Calu3 (cell line): ENCODE data around the gene SASS6. TPM values are rescaled to one million over a fixed set of nuclear protein-coding genes. Genes with fewer than 3 reads are reported as not detected.

Experiments used
- BruUV-seq: library from RNA; stranded (reverse); fragments of 400-500 nt; replicated peaks from 2 replicates; lab custom pipeline; 2021; lab: Mats Ljungman, UMichigan
- CTCF ChIA-PET: fragments of 300-600 bp; sonication (Branson Sonifier 250); formaldehyde crosslinking; loops from one replicate; lab custom pipeline; 2022; ENCODE audit warnings: antibody characterized with exemption; lab: Charles Lee
- DNase-seq: peaks from one replicate; pipeline ENCODE4 v3.0.0; 2022
- H3K27ac Mint-ChIP-seq: one replicate; pipeline ENCODE4 v1.8.0; 2022; ENCODE audit warnings: mixed read lengths; ENCODE audit not compliant: unreplicated experiment
- H3K27me3 Mint-ChIP-seq: one replicate; pipeline ENCODE4 v1.8.0; 2022; ENCODE audit warnings: mixed read lengths; ENCODE audit not compliant: unreplicated experiment
- H3K36me3 Mint-ChIP-seq: one replicate; pipeline ENCODE4 v1.8.0; 2022; ENCODE audit warnings: mild to moderate bottlenecking, moderate library complexity, mixed read lengths; ENCODE audit not compliant: insufficient read depth, unreplicated experiment
- H3K4me1 Mint-ChIP-seq: one replicate; pipeline ENCODE4 v1.8.0; 2022; ENCODE audit warnings: mild to moderate bottlenecking, low read depth, mixed read lengths; ENCODE audit not compliant: unreplicated experiment
- H3K4me3 Mint-ChIP-seq: one replicate; pipeline ENCODE4 v1.8.0; 2022; ENCODE audit warnings: mild to moderate bottlenecking, low read depth, moderate library complexity, mixed read lengths; ENCODE audit not compliant: unreplicated experiment
- H3K9me3 Mint-ChIP-seq: one replicate; pipeline ENCODE4 v1.8.0; 2022; ENCODE audit warnings: low read depth, mixed read lengths; ENCODE audit not compliant: unreplicated experiment
- CTCF ChIP-seq: fragments of 200-600 bp; IDR thresholded peaks from one replicate; pipeline ENCODE4 v1.8.0; 2022; ENCODE audit warnings: antibody characterized with exemption; ENCODE audit not compliant: unreplicated experiment
- intact Hi-C: fragments of 100-400 bp; cut with micrococcal nuclease; formaldehyde crosslinking; loops from one replicate; pipeline ENCODE4 v1.10.0; 2022; ENCODE audit not compliant: unreplicated experiment
- total RNA-seq: library from RNA; stranded (reverse); gene quantifications from 2 replicates; pipeline ENCODE4 v1.2.3, GENCODE V29; 2022

The SASS6 gene
- total RNA-seq, 1 experiment from 2014 or later = 8.2 TPM

GRCh38 chr1:100152271-100152670 is 19.5 kb upstream of the SASS6 start:
- BruUV-seq = no TSS peak
- DNase-seq = no peak
- Mint-ChIP-seq H3K4me1 (no peaks in the 10 kb centered on the region), H3K27ac (no peak overlapping the region), H3K27me3 (no peaks in the 10 kb centered on the region), H3K4me3 (no peak overlapping the region), H3K36me3 (peaks cover 10% of the 10 kb centered on the region), H3K9me3 (no peaks in the 10 kb centered on the region)
- TF ChIP-seq CTCF = no peak
- intact Hi-C loops = no loop called here
- CTCF ChIA-PET = no interaction called here

GRCh38 chr1:100151679-100152078 is 18.9 kb upstream of the SASS6 start:
- no peak overlapping the region for H3K4me3 Mint-ChIP-seq
- H3K27ac Mint-ChIP-seq = no peak overlapping the region
- H3K27me3 Mint-ChIP-seq = no peaks in the 10 kb centered on the region
- peaks cover 10% of the 10 kb centered on the region for H3K36me3 Mint-ChIP-seq
- intact Hi-C loops = no loop called here
- no TSS peak for BruUV-seq
- CTCF ChIA-PET = no interaction called here
- H3K4me1 Mint-ChIP-seq = no peaks in the 10 kb centered on the region
- no peak for DNase-seq
- no peaks in the 10 kb centered on the region for H3K9me3 Mint-ChIP-seq
- no peak for TF ChIP-seq CTCF

GRCh38 chr1:100147875-100148274 is 15.1 kb upstream of the SASS6 start:
- no peak overlapping the region for H3K27ac Mint-ChIP-seq
- TF ChIP-seq CTCF = no peak
- no TSS peak for BruUV-seq
- no peak for DNase-seq
- no peaks in the 10 kb centered on the region for H3K27me3 Mint-ChIP-seq
- intact Hi-C loops = no loop called here
- no peaks in the 10 kb centered on the region for H3K9me3 Mint-ChIP-seq
- CTCF ChIA-PET = no interaction called here
- peaks cover 10% of the 10 kb centered on the region for H3K36me3 Mint-ChIP-seq
- H3K4me3 Mint-ChIP-seq = no peak overlapping the region
- H3K4me1 Mint-ChIP-seq = no peaks in the 10 kb centered on the region

- no peak for DNase-seq
- H3K36me3 Mint-ChIP-seq = peaks cover 18% of the 10 kb centered on the region
- intact Hi-C loops = no loop called here
- no peaks in the 10 kb centered on the region for H3K4me1 Mint-ChIP-seq
- TF ChIP-seq CTCF = no peak
- H3K4me3 Mint-ChIP-seq = no peak overlapping the region
- BruUV-seq = no TSS peak
- CTCF ChIA-PET = no interaction called here
- H3K27me3 Mint-ChIP-seq = no peaks in the 10 kb centered on the region
- H3K9me3 Mint-ChIP-seq = no peaks in the 10 kb centered on the region
- no peak overlapping the region for H3K27ac Mint-ChIP-seq
These were observed 14.2 kb upstream of the SASS6 start for GRCh38 chr1:100146958-100147357.
